ENCODE results near the gene RASGRF2.
"Not testable (repeated sequence)": the region's sequence is repeated elsewhere in the genome, so short reads cannot be mapped to it uniquely, and the experiment has no call there.

Gene RASGRF2

DNA sequence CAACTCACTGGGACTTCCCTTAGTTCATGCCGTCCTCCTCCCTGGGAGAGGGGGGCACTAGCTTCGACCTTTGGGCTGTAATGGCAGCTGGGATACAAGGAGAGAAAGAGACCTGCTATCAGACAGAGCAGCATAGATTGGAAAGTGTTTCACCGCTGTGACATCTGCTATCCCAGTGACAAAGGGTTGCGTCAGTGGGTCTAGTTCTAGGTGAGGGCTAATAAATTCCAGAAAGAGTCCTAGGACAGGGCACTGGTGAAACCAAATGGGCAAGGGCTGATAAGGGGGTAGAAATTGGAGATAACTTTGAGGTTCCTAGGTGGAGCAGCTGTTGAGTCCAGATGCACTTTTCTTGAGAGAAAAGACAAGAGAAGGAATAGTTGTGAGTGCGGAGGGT is 62.5 kb downstream of the RASGRF2 start:
- DNase-seq (ENCODE audit: low read depth) = no peak
- no peak overlapping the region for H3K4me3 ChIP-seq (ENCODE audit: low read depth, low read length)
- TF ChIP-seq, protein P1, sequence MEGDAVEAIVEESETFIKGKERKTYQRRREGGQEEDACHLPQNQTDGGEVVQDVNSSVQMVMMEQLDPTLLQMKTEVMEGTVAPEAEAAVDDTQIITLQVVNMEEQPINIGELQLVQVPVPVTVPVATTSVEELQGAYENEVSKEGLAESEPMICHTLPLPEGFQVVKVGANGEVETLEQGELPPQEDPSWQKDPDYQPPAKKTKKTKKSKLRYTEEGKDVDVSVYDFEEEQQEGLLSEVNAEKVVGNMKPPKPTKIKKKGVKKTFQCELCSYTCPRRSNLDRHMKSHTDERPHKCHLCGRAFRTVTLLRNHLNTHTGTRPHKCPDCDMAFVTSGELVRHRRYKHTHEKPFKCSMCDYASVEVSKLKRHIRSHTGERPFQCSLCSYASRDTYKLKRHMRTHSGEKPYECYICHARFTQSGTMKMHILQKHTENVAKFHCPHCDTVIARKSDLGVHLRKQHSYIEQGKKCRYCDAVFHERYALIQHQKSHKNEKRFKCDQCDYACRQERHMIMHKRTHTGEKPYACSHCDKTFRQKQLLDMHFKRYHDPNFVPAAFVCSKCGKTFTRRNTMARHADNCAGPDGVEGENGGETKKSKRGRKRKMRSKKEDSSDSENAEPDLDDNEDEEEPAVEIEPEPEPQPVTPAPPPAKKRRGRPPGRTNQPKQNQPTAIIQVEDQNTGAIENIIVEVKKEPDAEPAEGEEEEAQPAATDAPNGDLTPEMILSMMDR (IDR thresholded peaks at IDR 0.05; ENCODE audit: low read depth, low read length) = no peak

DNA sequence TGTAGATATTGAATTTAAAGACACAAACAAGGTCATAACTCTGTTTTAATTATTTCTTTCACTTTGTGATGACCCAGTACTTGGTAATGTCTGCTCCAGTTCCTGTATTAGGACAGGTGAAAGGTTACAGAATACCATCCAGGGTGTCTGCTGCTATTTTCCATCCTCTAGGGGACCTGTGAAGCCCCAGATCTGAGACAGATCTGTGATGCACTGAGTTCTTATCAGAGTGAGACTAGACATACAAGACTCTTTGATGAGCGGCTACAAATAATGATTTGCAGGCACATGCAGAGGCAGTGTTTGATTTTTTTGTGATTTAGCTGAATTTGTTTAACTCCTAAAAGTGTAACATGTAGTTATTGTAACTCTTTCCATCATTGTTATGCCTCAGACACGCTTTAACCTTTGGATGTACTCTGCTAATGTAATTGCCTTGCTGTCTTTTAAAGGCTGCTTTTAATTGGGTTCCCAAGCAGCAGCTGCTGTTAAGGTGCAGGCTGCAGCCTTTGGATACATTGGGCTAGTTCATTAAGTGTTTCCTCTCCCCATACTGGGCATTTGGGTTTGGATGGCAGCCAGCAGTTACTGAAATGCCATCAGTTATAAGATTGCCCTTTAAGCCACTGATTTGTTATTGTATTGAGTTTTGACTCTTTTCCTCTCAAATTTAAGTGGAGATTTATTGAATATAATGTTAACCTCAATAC is 63.3 kb downstream of the RASGRF2 start:
- TF ChIP-seq, protein P2, sequence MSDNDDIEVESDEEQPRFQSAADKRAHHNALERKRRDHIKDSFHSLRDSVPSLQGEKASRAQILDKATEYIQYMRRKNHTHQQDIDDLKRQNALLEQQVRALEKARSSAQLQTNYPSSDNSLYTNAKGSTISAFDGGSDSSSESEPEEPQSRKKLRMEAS (IDR thresholded peaks at IDR 0.05; ENCODE audit: low read depth, low read length) = no peak
- TF ChIP-seq POLR2A (IDR thresholded peaks at IDR 0.05; ENCODE audit: extremely low read depth, insufficient read length) = no peak
- no peak for TF ChIP-seq MYC (IDR thresholded peaks at IDR 0.05; ENCODE audit: low read depth, low read length)
- TF ChIP-seq, protein P1 (IDR thresholded peaks at IDR 0.05; ENCODE audit: low read depth, low read length) = no peak
- no peak for DNase-seq (ENCODE audit: low read depth)
- no peak overlapping the region for H3K4me3 ChIP-seq (ENCODE audit: low read depth, low read length)

DNA sequence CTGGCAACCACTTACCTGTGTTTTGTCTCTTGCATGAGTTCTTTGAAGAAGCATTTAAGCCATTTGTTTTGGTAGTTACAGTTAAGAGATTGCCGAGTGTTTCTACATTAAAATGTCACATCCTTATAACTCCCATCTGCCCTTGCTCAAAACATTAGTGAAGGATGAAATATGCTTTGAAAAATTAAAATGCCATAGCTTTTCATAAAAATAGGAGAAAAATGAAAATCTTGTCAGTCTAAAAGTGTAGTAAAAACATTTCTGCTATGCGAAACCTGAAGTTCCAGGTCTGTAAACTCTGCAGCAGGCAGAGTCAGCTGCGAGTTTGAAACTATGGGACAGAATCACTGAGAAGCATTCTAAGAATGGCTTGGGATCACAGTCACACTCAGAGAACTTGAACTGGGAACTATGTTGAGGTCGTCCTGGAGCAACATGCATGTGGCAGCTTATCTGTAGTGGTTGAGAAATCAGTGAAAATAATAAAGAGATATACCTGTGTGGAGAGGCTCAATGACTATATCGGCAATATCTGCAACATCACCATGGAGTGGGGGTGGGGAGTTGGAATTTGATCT is 67.4 kb downstream of the RASGRF2 start:
- no peak for DNase-seq (ENCODE audit: low read depth)
- no peak for TF ChIP-seq POLR2A (IDR thresholded peaks at IDR 0.05; ENCODE audit: extremely low read depth, insufficient read length)
- TF ChIP-seq, protein P2 (IDR thresholded peaks at IDR 0.05; ENCODE audit: low read depth, low read length) = no peak
- TF ChIP-seq MYC (IDR thresholded peaks at IDR 0.05; ENCODE audit: low read depth, low read length) = no peak
- TF ChIP-seq, protein P1 (IDR thresholded peaks at IDR 0.05; ENCODE audit: low read depth, low read length) = no peak
- no peak overlapping the region for H3K4me3 ChIP-seq (ENCODE audit: low read depth, low read length)

DNA sequence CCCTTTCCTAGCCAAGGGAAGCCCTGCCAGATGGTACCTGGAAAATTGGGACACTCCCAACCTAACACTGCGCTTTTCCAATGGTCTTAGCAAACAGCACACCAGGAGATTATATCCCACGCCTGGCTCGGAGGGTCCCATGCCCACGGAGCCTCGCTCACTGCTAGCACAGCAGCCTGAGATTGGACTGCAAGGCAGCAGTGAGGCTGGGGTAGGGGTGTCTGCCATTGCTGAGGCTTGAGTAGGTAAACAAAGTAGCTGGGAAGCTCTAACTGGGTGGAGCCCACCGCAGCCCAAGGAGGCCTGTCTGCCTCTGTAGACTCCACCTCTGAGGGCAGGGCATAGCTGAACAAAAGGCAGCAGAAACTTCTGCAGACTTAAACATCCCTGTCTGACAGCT is 68.7 kb downstream of the RASGRF2 start:
- not testable (repeated sequence) for H3K4me3 ChIP-seq (ENCODE audit: low read depth, low read length); DNase-seq (ENCODE audit: low read depth)

DNA sequence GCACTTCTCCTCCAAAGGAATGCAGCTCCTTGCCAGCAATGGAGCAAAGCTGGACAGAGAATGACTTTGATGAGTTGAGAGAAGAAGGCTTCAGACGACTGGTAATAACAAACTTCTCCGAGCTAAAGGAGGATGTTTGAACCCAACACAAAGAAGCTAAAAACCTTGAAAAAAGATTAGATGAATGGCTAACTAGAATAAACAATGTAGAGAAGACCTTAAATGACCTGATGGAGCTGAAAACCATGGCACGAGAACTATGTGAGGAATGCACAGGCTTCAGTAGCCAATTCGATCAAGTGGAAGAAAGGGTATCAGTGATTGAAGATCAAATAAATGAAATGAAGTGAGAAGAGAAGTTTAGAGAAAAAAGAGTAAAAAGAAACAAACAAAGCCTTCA is 69.6 kb downstream of the RASGRF2 start:
- DNase-seq (ENCODE audit: low read depth); H3K4me3 ChIP-seq (ENCODE audit: low read depth, low read length): not testable (repeated sequence)

DNA sequence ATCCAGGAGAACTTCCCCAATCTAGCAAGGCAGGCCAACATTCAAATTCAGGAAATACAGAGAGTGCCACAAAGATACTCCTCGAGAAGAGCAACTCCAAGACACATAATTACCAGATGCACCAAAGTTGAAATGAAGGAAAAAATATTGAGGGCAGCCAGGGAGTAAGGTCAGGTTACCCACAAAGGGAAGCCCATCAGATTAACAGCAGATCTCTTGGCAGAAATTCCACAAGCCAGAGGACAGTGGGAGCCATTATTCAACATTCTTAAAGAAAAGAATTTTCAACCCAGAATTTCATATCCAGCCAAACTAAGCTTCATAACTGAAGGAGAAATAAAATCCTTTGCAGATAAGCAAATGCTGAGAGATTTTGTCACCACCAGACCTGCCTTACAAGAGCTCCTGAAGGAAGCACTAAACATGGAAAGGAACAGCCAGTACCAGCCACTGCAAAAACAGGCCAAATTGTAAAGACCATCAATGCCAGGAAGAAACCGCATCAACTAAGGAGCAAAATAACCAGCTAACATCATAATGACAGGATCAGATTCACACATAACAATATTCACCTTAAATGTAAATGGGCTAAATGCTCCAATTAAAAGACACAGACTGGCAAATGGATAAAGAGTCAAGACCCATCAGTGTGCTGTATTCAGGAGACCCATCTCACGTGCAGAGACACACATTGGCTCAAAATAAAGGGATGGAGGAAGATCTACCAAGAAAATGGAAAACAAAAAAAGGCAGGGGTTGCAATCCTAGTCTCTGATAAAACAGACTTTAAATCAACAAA is 70.3 kb downstream of the RASGRF2 start:
- DNase-seq (ENCODE audit: low read depth); H3K4me3 ChIP-seq (ENCODE audit: low read depth, low read length): not testable (repeated sequence)

DNA sequence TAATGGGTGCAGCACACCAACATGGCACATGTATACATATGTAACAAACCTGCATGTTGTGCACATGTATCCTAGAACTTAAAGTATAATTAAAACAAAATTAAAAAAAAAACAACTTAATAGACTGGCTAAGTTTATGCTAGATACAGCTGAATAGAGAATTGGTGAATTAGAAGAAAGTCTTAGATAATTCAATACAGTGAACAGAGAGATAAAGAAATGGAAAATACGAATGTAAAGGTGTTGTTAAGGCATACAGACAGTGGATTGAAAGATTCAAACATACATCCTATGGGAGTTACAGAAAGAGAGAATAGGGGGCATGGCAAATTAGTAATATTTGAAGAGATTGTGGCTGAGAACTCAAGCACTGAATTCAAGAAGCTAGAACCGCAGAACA is 75.4 kb downstream of the RASGRF2 start:
- H3K4me3 ChIP-seq (ENCODE audit: low read depth, low read length) = no peak overlapping the region
- TF ChIP-seq, protein P2 (IDR thresholded peaks at IDR 0.05; ENCODE audit: low read depth, low read length) = no peak
- TF ChIP-seq, protein P1 (IDR thresholded peaks at IDR 0.05; ENCODE audit: low read depth, low read length) = no peak
- no peak for TF ChIP-seq MYC (IDR thresholded peaks at IDR 0.05; ENCODE audit: low read depth, low read length)
- no peak for TF ChIP-seq POLR2A (IDR thresholded peaks at IDR 0.05; ENCODE audit: extremely low read depth, insufficient read length)
- DNase-seq (ENCODE audit: low read depth) = no peak
